Panc1 (cell line): Measurements from ENCODE around the gene ARHGAP6.

Experiments used
- CTCF ChIP-seq: fragments of 450-650 bp; IDR thresholded peaks from 2 replicates; pipeline ENCODE4 v1.5.1; 2017; ENCODE audit warnings: mild to moderate bottlenecking
- POLR2AphosphoS5 ChIP-seq: IDR thresholded peaks from 2 replicates; pipeline ENCODE4 v1.6.1; 2012; ENCODE audit warnings: mild to moderate bottlenecking, low read depth, low read length, moderate library complexity
- TCF7L2 ChIP-seq: IDR thresholded peaks from 2 replicates; pipeline ENCODE4 v1.6.1; 2011; ENCODE audit warnings: mild to moderate bottlenecking, low read depth, low read length, inconsistent platforms

GRCh38 chrX:11450354-11450753, 215.4 kb downstream of the ARHGAP6 start:
- no peak for TF ChIP-seq CTCF
- TF ChIP-seq TCF7L2, result no peak
- no peak for TF ChIP-seq POLR2AphosphoS5
